Mammary epithelial cell (primary cell): ENCODE results near the gene HMCN2.

Source experiments
- EZH2 ChIP-seq: IDR thresholded peaks from 2 replicates; pipeline ENCODE4 v1.6.1; 2012; ENCODE audit warnings: low read length, inconsistent platforms, borderline replicate concordance
- TF ChIP-seq, protein P1 (sequence below), 2 donors: IDR thresholded peaks in 1 of 2; conservative IDR thresholded peaks in 1 of 2; 2 replicates each; pipeline ENCODE4 v1.5.1; 2011 to 2012; ENCODE audit warnings: inconsistent platforms in 2 of 2, low read length in 2 of 2, mild to moderate bottlenecking in 2 of 2, control low read depth in 1 of 2, low read depth in 1 of 2; ENCODE audit not compliant: insufficient read depth in 1 of 2; ENCODE audit errors: extremely low read depth in 1 of 2

DNA sequence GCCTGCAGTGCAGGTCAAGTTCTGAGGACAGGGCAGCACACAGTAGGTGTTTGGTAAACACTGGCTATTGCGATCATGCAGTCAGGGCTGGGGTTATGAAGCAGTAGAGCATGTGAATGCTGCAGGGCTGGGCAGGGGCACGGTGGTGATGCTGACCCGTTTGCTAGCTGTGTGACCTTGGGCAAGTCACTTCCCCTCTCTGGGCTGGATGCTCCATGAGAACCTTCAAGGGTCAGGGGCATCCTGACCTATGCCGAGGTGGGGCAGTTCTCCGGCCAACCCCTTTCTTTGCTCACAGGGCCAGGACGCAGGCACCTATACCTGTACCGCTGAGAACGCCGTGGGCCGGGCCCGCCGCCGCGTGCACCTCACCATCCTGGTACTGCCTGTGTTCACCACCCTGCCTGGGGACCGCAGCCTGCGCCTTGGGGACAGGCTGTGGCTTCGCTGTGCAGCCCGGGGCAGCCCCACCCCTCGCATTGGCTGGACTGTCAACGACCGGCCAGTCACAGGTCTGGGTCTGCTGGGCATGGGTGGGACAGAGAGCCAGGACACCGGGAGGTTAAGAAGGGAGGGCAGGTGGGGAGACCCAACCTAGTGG lies 140.2 kb downstream of the HMCN2 start:
- TF ChIP-seq, protein P1, sequence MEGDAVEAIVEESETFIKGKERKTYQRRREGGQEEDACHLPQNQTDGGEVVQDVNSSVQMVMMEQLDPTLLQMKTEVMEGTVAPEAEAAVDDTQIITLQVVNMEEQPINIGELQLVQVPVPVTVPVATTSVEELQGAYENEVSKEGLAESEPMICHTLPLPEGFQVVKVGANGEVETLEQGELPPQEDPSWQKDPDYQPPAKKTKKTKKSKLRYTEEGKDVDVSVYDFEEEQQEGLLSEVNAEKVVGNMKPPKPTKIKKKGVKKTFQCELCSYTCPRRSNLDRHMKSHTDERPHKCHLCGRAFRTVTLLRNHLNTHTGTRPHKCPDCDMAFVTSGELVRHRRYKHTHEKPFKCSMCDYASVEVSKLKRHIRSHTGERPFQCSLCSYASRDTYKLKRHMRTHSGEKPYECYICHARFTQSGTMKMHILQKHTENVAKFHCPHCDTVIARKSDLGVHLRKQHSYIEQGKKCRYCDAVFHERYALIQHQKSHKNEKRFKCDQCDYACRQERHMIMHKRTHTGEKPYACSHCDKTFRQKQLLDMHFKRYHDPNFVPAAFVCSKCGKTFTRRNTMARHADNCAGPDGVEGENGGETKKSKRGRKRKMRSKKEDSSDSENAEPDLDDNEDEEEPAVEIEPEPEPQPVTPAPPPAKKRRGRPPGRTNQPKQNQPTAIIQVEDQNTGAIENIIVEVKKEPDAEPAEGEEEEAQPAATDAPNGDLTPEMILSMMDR (conservative IDR thresholded peaks at IDR 0.05 in 1 of 2, IDR thresholded peaks at IDR 0.05 in 1 of 2; ENCODE audit: extremely low read depth in 1 of 2, insufficient read depth in 1 of 2, low read depth in 1 of 2, low read length in 2 of 2), result no peak
- TF ChIP-seq EZH2, result no peak
